GM12891 (cell line): ENCODE data around the gene MAP3K2. TPM values are rescaled to one million over a fixed set of nuclear protein-coding genes. Genes with fewer than 3 reads are reported as not detected.

Source experiments
- DNase-seq: peaks from one replicate; pipeline ENCODE4 v3.0.0; 2011; ENCODE audit warnings: low spot score; ENCODE audit not compliant: insufficient read length
- FAIRE-seq: peaks from 2 replicates; lab custom pipeline; 2011; peaks lifted over from hg19 to GRCh38; lab: Jason Lieb, UNC
- PAX5 ChIP-seq: IDR thresholded peaks from 2 replicates; pipeline ENCODE4 v1.6.1; 2011; ENCODE audit warnings: low read length, moderate library complexity, mild to moderate bottlenecking; ENCODE audit not compliant: insufficient read depth, severe bottlenecking
- POLR2A ChIP-seq: IDR thresholded peaks from 2 replicates; pipeline ENCODE4 v1.6.1; 2011; ENCODE audit warnings: low read depth, low read length, control low read depth
- POLR2AphosphoS5 ChIP-seq: IDR thresholded peaks from 2 replicates; pipeline ENCODE4 v1.6.1; 2011; ENCODE audit warnings: low read depth, low read length, control low read depth
- POU2F2 ChIP-seq: IDR thresholded peaks from 2 replicates; pipeline ENCODE4 v1.6.1; 2011; ENCODE audit warnings: low read depth, mild to moderate bottlenecking, control low read depth, low read length, moderate library complexity
- SPI1 ChIP-seq: IDR thresholded peaks from 2 replicates; pipeline ENCODE4 v1.6.1; 2011; ENCODE audit warnings: low read depth, low read length, control low read depth
- TAF1 ChIP-seq: IDR thresholded peaks from 2 replicates; pipeline ENCODE4 v1.6.1; 2011; ENCODE audit warnings: low read depth, low read length, control low read depth
- polyA plus RNA-seq: library from polyadenylated mRNA; unstranded; fragments of >200 nt; gene quantifications from one replicate; pipeline ENCODE4 v1.2.1, GENCODE V29; 2012; ENCODE audit warnings: low read depth, missing spikeins, inconsistent platforms; ENCODE audit not compliant: missing spikeins

The MAP3K2 gene, protein sequence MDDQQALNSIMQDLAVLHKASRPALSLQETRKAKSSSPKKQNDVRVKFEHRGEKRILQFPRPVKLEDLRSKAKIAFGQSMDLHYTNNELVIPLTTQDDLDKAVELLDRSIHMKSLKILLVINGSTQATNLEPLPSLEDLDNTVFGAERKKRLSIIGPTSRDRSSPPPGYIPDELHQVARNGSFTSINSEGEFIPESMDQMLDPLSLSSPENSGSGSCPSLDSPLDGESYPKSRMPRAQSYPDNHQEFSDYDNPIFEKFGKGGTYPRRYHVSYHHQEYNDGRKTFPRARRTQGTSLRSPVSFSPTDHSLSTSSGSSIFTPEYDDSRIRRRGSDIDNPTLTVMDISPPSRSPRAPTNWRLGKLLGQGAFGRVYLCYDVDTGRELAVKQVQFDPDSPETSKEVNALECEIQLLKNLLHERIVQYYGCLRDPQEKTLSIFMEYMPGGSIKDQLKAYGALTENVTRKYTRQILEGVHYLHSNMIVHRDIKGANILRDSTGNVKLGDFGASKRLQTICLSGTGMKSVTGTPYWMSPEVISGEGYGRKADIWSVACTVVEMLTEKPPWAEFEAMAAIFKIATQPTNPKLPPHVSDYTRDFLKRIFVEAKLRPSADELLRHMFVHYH
- 6.7 TPM for polyA plus RNA-seq

DNA sequence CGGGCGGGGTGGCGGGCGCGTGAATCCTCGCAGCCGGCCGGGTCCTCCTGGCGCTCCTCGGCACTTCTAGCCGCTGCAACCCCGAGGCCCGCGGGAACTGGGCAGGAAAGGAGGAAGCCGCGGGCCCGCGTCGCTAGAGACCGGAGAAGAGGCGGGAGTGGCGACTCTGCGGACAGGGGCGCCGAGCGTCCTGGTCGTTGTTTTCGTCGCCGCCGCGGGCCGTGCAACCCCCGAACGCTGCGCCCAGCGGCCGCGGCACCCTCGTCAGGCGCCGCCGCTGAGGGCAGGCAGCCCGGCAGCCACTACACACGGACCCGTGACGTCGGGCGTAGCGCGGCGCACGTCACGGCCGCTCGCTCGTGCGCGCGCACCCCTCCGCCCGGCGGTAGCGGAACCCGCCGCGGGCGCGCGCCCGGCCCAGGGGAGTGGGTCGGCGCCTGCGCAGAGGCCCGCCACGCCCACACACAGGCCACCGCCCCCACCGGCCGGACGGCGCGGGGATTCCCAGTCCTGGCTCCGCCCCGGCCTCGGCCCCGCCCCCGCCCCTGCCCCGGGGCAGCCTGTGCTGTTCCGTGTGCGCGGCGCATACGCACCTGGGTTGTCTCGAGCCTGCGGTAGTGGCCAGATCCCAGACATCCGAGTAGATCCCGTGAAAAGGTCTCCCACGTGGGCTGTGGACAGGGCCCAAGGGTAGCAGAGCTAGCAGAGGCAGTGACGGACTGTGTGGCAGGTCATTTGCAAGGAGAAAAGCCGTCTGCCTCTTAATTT, at the start of gene MAP3K2:
Gene MAP3K2 (minus strand): TSS at position 321 of the 768 bp plus-strand sequence. CDS start 44,846 bp downstream, outside the sequence.
- DNase-seq (peak; percentile 82), FAIRE-seq (peak; percentile 100)
- peak; percentile 10 for TF ChIP-seq PAX5
- TF ChIP-seq SPI1 = no peak
- peak; percentile 89 for TF ChIP-seq POLR2A
- peak; percentile 63; the same call in 1 of the 2 replicates for TF ChIP-seq TAF1
- peak; percentile 69 for TF ChIP-seq POU2F2
- peak; percentile 89 for TF ChIP-seq POLR2AphosphoS5

DNA sequence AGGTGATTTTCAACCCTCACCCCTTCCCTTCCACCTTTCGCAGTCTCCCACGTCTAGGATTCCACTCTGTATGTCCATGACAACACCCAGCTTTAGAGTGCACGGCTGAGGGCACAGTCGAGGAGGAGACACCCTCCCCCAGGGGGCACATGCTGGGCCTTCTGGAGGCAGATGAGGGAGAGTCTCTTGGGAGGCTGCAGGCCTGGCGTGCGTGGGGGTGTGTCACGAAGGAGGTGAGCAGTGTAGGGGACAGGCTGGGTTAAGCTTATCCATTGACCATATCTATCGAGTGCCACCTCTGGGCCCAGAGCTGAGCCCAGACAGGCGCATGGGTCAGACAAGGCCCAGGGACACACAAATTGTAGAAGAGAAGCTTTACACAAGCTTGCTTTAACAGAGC, 49.3 kb upstream of the MAP3K2 start:
- DNase-seq = no peak
- no peak for FAIRE-seq
- TF ChIP-seq SPI1 (no peak), POLR2AphosphoS5 (no peak), PAX5 (no peak)

DNA sequence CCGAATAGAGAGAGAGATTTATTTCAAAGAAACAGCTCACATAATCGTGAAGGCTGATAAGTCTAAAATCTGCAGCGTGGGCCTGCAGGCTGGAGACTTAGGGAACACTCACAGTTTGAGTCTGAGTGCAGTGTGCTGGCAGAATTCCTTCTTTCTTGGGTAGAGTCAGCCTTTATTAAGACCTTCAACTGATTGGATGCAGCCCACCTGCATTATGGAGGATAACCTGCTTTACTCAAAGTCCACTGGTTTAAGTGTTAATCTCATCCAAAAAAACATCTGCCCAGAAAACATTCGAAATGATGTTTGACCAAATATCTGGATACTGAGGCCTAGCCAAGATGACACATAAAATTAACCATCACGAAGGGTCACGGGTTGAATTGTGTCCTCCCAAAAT, 46.7 kb upstream of the MAP3K2 start:
- no peak for TF ChIP-seq POLR2A
- TF ChIP-seq SPI1 = no peak
- no peak for TF ChIP-seq PAX5
- no peak for TF ChIP-seq POLR2AphosphoS5
- no peak for TF ChIP-seq POU2F2
- no peak for TF ChIP-seq TAF1

DNA sequence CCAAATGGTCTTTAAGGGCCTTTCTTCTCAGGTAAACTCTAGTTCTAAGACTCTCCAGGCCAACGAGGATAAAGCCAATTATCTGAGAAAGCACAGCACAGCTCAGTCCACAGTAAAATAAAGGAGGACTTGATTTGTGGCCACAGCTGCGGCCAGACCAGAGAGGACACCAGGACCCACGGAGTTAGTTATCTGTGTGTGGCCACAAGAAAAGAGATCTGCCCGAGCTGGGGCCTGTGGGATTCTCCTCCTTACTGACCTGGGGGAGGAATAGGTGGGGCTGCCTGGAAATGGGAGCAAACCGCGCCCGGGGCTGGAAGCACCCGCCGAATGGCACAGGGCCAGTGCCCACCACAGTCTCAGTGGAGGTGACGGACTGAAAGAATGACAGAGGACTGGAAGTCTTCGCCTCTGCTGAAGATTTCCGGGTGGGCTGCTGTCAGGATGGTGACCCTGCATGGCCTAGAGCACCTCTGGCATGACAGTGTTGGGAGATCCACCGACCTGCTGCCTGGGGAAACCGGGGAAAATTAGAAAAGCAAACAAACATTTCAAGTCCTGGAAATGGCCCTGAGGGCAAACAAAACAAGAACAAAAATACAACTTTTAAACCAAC, 43.7 kb upstream of the MAP3K2 start:
- FAIRE-seq (no peak), DNase-seq (no peak)
- TF ChIP-seq TAF1 = no peak
- no peak for TF ChIP-seq PAX5

More for the DNA sequence above, 46.7 kb upstream of the MAP3K2 start:
- no peak for DNase-seq
- FAIRE-seq = no peak

DNA sequence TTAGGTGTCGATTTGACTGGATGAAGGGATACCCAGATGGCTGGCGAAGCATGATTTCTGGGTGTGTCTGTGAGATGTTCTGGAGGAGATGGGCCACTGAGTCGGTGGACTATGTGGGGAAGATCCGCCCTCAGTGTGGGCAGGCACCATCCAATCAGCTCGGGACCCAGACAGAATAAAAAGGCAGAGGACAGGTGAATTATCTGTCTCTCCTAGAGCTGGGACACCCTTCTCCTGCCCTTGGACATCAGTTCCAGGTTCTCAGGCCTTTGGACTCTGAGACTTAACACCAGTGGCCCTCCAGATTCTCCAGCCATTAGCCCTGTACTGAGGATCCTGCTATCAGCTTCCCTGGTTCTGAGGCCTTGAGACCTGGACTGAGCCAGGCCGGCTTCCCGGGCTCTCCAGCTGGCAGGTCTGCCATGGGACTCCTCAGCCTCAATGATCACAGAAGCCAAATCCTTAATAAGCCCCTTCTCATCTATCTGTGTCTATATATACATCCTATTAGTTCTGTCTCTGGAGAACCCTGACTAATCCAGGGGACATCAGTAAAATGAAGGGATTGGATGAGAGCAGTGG, 42.2 kb upstream of the MAP3K2 start:
- TF ChIP-seq TAF1 = no peak
- no peak for TF ChIP-seq SPI1
- no peak for TF ChIP-seq POLR2AphosphoS5
- no peak for TF ChIP-seq POLR2A
- TF ChIP-seq PAX5 = no peak
- no peak for TF ChIP-seq POU2F2
- DNase-seq (no peak), FAIRE-seq (no peak)

DNA sequence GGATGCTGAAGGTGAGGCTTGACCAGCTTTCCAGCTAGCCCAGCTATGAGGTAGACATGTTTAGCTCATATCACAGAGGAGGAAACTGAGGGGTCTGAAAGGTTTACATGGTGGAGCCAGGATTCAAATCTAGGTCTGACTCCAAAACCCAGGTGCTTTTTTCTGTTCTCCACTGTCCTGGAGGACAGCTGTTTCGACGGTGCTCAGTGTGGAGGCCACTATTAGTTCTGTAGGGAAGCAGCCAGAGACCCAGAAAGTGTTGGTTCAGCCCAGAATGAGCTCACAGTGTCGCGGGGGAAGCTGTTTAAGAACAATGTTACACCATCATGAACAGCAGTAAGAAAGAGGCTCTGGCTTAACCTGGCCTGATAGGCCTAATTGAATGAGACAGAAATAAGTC, 41.5 kb upstream of the MAP3K2 start:
- FAIRE-seq (no peak), DNase-seq (no peak)
- no peak for TF ChIP-seq TAF1
- TF ChIP-seq POLR2A = no peak
- TF ChIP-seq POLR2AphosphoS5 = no peak
- TF ChIP-seq SPI1 = no peak
- TF ChIP-seq PAX5 = no peak
- no peak for TF ChIP-seq POU2F2

DNA sequence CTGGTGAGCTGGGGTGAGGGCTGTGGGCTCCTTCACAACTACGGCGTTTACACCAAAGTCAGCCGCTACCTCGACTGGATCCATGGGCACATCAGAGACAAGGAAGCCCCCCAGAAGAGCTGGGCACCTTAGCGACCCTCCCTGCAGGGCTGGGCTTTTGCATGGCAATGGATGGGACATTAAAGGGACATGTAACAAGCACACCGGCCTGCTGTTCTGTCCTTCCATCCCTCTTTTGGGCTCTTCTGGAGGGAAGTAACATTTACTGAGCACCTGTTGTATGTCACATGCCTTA, 41.0 kb upstream of the MAP3K2 start:
- no peak for TF ChIP-seq POLR2A
- TF ChIP-seq POU2F2 = no peak
- TF ChIP-seq SPI1 = no peak
- no peak for TF ChIP-seq POLR2AphosphoS5
- no peak for TF ChIP-seq TAF1
- TF ChIP-seq PAX5 = no peak
- DNase-seq = no peak
- FAIRE-seq = no peak

DNA sequence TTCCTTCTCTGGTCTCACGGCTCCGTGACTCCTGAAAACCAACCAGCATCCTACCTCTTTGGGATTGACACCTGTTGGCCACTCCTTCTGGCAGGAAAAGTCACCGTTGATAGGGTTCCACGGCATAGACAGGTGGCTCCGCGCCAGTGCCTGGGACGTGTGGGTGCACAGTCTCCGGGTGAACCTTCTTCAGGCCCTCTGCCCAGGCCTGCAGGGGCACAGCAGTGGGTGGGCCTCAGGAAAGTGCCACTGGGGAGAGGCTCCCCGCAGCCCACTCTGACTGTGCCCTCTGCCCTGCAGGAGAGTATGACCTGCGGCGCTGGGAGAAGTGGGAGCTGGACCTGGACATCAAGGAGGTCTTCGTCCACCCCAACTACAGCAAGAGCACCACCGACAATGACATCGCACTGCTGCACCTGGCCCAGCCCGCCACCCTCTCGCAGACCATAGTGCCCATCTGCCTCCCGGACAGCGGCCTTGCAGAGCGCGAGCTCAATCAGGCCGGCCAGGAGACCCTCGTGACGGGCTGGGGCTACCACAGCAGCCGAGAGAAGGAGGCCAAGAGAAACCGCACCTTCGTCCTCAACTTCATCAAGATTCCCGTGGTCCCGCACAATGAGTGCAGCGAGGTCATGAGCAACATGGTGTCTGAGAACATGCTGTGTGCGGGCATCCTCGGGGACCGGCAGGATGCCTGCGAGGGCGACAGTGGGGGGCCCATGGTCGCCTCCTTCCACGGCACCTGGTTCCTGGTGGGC, 40.5 kb upstream of the MAP3K2 start:
- FAIRE-seq = no peak
- DNase-seq = no peak
- no peak for TF ChIP-seq POU2F2
- no peak for TF ChIP-seq PAX5
- no peak for TF ChIP-seq TAF1
- no peak for TF ChIP-seq POLR2AphosphoS5
- TF ChIP-seq POLR2A = no peak
- TF ChIP-seq SPI1 = no peak

DNA sequence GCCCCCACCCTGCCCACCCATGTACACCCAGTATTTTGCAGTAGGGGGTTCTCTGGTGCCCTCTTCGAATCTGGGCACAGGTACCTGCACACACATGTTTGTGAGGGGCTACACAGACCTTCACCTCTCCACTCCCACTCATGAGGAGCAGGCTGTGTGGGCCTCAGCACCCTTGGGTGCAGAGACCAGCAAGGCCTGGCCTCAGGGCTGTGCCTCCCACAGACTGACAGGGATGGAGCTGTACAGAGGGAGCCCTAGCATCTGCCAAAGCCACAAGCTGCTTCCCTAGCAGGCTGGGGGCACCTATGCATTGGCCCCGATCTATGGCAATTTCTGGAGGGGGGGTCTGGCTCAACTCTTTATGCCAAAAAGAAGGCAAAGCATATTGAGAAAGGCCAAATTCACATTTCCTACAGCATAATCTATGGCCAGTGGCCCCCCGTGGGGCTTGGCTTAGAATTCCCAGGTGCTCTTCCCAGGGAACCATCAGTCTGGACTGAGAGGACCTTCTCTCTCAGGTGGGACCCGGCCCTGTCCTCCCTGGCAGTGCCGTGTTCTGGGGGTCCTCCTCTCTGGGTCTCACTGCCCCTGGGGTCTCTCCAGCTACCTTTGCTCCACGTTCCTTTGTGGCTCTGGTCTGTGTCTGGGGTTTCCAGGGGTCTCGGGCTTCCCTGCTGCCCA, 39.7 kb upstream of the MAP3K2 start:
- TF ChIP-seq SPI1 = no peak
- TF ChIP-seq POU2F2 = no peak
- no peak for TF ChIP-seq POLR2AphosphoS5
- TF ChIP-seq TAF1 = no peak
- TF ChIP-seq POLR2A = no peak
- TF ChIP-seq PAX5 = no peak
- FAIRE-seq (no peak), DNase-seq (no peak)
